Natural killer cell (primary cell): ENCODE measurements around the gene NLK. TPM values are rescaled to one million over a fixed set of nuclear protein-coding genes. Genes with fewer than 3 reads are reported as not detected.

ENCODE experiments used
- ATAC-seq, 3 donors: fragments of 150-1000 bp in 2 of 3; fragments of 200-7000 bp in 1 of 3; cut with Tn5 transposase; 1 replicate in 1 of 3; 2 replicates in 2 of 3; pipeline ENCODE4 v1.10.0; 2021; ENCODE audit warnings: mild to moderate bottlenecking in 2 of 3, moderate library complexity in 2 of 3
- DNase-seq, 2 donors: peaks; one replicate each; pipeline versions ENCODE4 v3.0.0 to v3.0.0-alpha.2; 2013 to 2021; ENCODE audit warnings: mixed read lengths in 1 of 2
- H3K27ac ChIP-seq: one replicate; pipeline ENCODE4 v1.5.1; 2013; ENCODE audit warnings: mild to moderate bottlenecking, low read length
- H3K27me3 ChIP-seq: one replicate; pipeline ENCODE4 v1.6.1; 2013; ENCODE audit warnings: low read length; ENCODE audit not compliant: control insufficient read depth, insufficient read depth
- H3K36me3 ChIP-seq: one replicate; pipeline ENCODE4 v1.6.1; 2013; ENCODE audit warnings: low read length; ENCODE audit not compliant: control insufficient read depth, insufficient read depth
- H3K4me1 ChIP-seq: one replicate; pipeline ENCODE4 v1.6.1; 2013; ENCODE audit warnings: low read length; ENCODE audit not compliant: control insufficient read depth, insufficient read depth
- H3K4me3 ChIP-seq: one replicate; pipeline ENCODE4 v1.5.1; 2013; ENCODE audit warnings: low read length
- H3K9me3 ChIP-seq: one replicate; pipeline ENCODE4 v1.6.1; 2013; ENCODE audit warnings: low read length; ENCODE audit not compliant: control insufficient read depth, insufficient read depth
- H3K27ac Mint-ChIP-seq, 2 donors: one replicate each; pipeline ENCODE4 v1.8.0; 2022; ENCODE audit warnings: mild to moderate bottlenecking in 2 of 2, mixed read lengths in 2 of 2, moderate library complexity in 1 of 2
- H3K27me3 Mint-ChIP-seq, 2 donors: one replicate each; pipeline ENCODE4 v1.8.0; 2022; ENCODE audit warnings: low read depth in 2 of 2, mixed read lengths in 2 of 2
- H3K36me3 Mint-ChIP-seq: one replicate; pipeline ENCODE4 v1.8.0; 2022; ENCODE audit warnings: mixed read lengths
- H3K4me1 Mint-ChIP-seq, 2 donors: one replicate each; pipeline ENCODE4 v1.8.0; 2022; ENCODE audit warnings: mixed read lengths in 2 of 2
- H3K4me3 Mint-ChIP-seq: one replicate; pipeline ENCODE4 v1.8.0; 2022; ENCODE audit warnings: mild to moderate bottlenecking, moderate library complexity, mixed read lengths
- H3K9me3 Mint-ChIP-seq, 2 donors: one replicate each; pipeline ENCODE4 v1.8.0; 2022; ENCODE audit warnings: mixed read lengths in 2 of 2
- whole genome bisulfite sequencing: methylation state at CpG from one replicate; pipeline ENCODE4 v1.1.7; 2013; ENCODE audit warnings: missing lambda C conversion rate; ENCODE audit not compliant: insufficient coverage; 5-methylcytosine and 5-hydroxymethylcytosine counted together
- intact Hi-C: fragments of 100-400 bp; cut with micrococcal nuclease; formaldehyde crosslinking; loops from one replicate; pipeline ENCODE4 v1.14.2; 2022
- total RNA-seq, 4 donors: library from RNA; stranded (reverse); fragments of 120-200 nt in 1 of 4; gene quantifications; one replicate each; pipeline versions ENCODE4 v1.2.3 to v1.2.4, GENCODE V29; 2013 to 2022
- TF ChIP-seq, protein P1 (sequence below): fragments of 200-600 bp; IDR thresholded peaks from one replicate; pipeline ENCODE4 v1.8.0; 2022; ENCODE audit warnings: antibody characterized with exemption

Gene NLK
- total RNA-seq, 3 donors from 2014 or later (not counting 1 experiment from before 2014, with no cell fraction given), result 18.3 to 35.6 (median 20.8) TPM

DNA sequence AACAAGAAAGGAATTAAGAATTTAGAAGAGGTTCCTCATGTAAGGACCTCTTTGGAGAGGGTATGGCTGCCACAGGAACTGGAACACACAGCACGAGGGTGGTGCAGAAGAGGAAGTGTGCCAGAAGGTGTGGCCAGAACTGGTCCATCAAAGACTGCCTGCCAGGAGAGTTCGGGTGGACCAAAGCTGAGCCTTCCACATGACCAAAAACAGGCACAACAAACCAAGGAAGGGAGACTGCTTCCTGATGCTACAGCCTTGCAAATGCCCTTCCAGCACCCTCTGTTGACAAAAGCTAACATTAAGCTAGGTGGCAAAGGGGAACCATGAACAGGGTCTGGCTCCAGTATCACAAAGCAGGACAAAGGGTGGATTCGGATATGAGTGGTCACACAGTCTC is 150.8 kb downstream of the NLK start:
- DNase-seq, result no peak
- Mint-ChIP-seq H3K27ac (peak overlapping the region in 1 of 2 donors; percentile 63), H3K27me3 (no peaks in the 10 kb centered on the region), H3K36me3 (peaks cover 10% of the 10 kb centered on the region), H3K4me3 (no peak overlapping the region), H3K9me3 (no peaks in the 10 kb centered on the region), H3K4me1 (peaks cover 0 to 9% of the 10 kb centered on the region in 2 donors)
- no peak overlapping the region for H3K27ac ChIP-seq
- 46% methylated on average over 3 of the region's 3 CpGs for WGBS
- TF ChIP-seq, protein P1, sequence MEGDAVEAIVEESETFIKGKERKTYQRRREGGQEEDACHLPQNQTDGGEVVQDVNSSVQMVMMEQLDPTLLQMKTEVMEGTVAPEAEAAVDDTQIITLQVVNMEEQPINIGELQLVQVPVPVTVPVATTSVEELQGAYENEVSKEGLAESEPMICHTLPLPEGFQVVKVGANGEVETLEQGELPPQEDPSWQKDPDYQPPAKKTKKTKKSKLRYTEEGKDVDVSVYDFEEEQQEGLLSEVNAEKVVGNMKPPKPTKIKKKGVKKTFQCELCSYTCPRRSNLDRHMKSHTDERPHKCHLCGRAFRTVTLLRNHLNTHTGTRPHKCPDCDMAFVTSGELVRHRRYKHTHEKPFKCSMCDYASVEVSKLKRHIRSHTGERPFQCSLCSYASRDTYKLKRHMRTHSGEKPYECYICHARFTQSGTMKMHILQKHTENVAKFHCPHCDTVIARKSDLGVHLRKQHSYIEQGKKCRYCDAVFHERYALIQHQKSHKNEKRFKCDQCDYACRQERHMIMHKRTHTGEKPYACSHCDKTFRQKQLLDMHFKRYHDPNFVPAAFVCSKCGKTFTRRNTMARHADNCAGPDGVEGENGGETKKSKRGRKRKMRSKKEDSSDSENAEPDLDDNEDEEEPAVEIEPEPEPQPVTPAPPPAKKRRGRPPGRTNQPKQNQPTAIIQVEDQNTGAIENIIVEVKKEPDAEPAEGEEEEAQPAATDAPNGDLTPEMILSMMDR, result no peak
- H3K27me3 ChIP-seq, result no peaks in the 10 kb centered on the region
- intact Hi-C loops, result no loop called here
- no peaks in the 10 kb centered on the region for H3K9me3 ChIP-seq
- H3K4me1 ChIP-seq, result no peaks in the 10 kb centered on the region
- ATAC-seq, result no peak
- peaks cover 17% of the 10 kb centered on the region for H3K36me3 ChIP-seq
- H3K4me3 ChIP-seq, result no peak overlapping the region

- no peak overlapping the region for H3K27ac Mint-ChIP-seq
- no peaks in the 10 kb centered on the region for H3K4me1 ChIP-seq
- TF ChIP-seq, protein P1, result no peak
- H3K4me3 ChIP-seq, result no peak overlapping the region
- DNase-seq, result no peak
- H3K27me3 ChIP-seq, result no peaks in the 10 kb centered on the region
- ATAC-seq, result no peak
- H3K9me3 Mint-ChIP-seq, result no peaks in the 10 kb centered on the region
- no peaks in the 10 kb centered on the region for H3K27me3 Mint-ChIP-seq
- H3K4me3 Mint-ChIP-seq, result no peak overlapping the region
- H3K9me3 ChIP-seq, result no peaks in the 10 kb centered on the region
- no peak overlapping the region for H3K27ac ChIP-seq
- peaks cover 0 to 9% of the 10 kb centered on the region in 2 donors for H3K4me1 Mint-ChIP-seq
- H3K36me3 Mint-ChIP-seq, result peaks cover 10% of the 10 kb centered on the region
- intact Hi-C loops, result no loop called here
- H3K36me3 ChIP-seq, result peaks cover 14% of the 10 kb centered on the region
Measured at GRCh38 chr17:28194382-28194781, 151.9 kb downstream of the NLK start.

GRCh38 chr17:28196636-28197035 is 154.2 kb downstream of the NLK start:
- no peak for ATAC-seq
- intact Hi-C loops, result no loop called here
- Histone ChIP-seq H3K4me1 (no peaks in the 10 kb centered on the region), H3K36me3 (peaks cover 14% of the 10 kb centered on the region), H3K27me3 (no peaks in the 10 kb centered on the region), H3K4me3 (no peak overlapping the region), H3K9me3 (no peaks in the 10 kb centered on the region), H3K27ac (no peak overlapping the region)
- Mint-ChIP-seq H3K27me3 (no peaks in the 10 kb centered on the region), H3K9me3 (no peaks in the 10 kb centered on the region), H3K4me3 (no peak overlapping the region), H3K36me3 (peaks cover under 1% of the 10 kb centered on the region), H3K27ac (no peak overlapping the region), H3K4me1 (peaks cover 0 to 9% of the 10 kb centered on the region in 2 donors)
- no peak for DNase-seq
- WGBS, result no CpG with 5 or more reads among the region's 1 CpG
- TF ChIP-seq, protein P1, result no peak

- Histone ChIP-seq H3K4me3 (no peak overlapping the region), H3K36me3 (peaks cover 12% of the 10 kb centered on the region), H3K27me3 (no peaks in the 10 kb centered on the region), H3K4me1 (no peaks in the 10 kb centered on the region), H3K9me3 (no peaks in the 10 kb centered on the region), H3K27ac (no peak overlapping the region)
- peaks cover 0 to 5% of the 10 kb centered on the region in 2 donors for H3K27me3 Mint-ChIP-seq
- no peaks in the 10 kb centered on the region for H3K9me3 Mint-ChIP-seq
- H3K4me3 Mint-ChIP-seq, result no peak overlapping the region
- TF ChIP-seq, protein P1, result no peak
- H3K27ac Mint-ChIP-seq, result no peak overlapping the region
- ATAC-seq (no peak), DNase-seq (no peak)
- H3K4me1 Mint-ChIP-seq, result no peaks in the 10 kb centered on the region
- H3K36me3 Mint-ChIP-seq, result no peaks in the 10 kb centered on the region
- 95% methylated on average over 6 of the region's 6 CpGs for WGBS
- intact Hi-C loops, result no loop called here
Measured at GRCh38 chr17:28199115-28199514, 156.6 kb downstream of the NLK start.
